Body of pancreas (tissue), 4 donors: Measurements from ENCODE around the gene ZNF775. TPM values are rescaled to one million over a fixed set of nuclear protein-coding genes. Genes with fewer than 3 reads are reported as not detected.

Source experiments
- ATAC-seq: fragments of 150-250 bp; one replicate; pipeline ENCODE4 v1.9.1; 2016
- DNase-seq, 4 donors: peaks; one replicate each; pipeline ENCODE4 v3.0.0-alpha.2; 2019
- H3K27ac ChIP-seq, 4 donors: fragments of 200-600 bp; sonication (generic); 1 replicate in 3 of 4; 2 replicates in 1 of 4; pipeline versions ENCODE4 v1.5.1 to v1.6.1; 2016 to 2019; ENCODE audit warnings: mild to moderate bottlenecking in 1 of 4, mixed read lengths in 1 of 4, moderate library complexity in 1 of 4
- H3K27me3 ChIP-seq, 2 donors: fragments of 200-600 bp; sonication (generic); one replicate each; pipeline ENCODE4 v1.6.0; 2016; ENCODE audit warnings: mild to moderate bottlenecking in 1 of 2
- H3K36me3 ChIP-seq, 2 donors: fragments of 200-600 bp; sonication (generic); replicated peaks in 1 of 2; 2 replicates each; pipeline ENCODE4 v1.5.1; 2016; ENCODE audit warnings: low read depth in 2 of 2; ENCODE audit not compliant: insufficient read depth in 1 of 2
- H3K4me1 ChIP-seq: fragments of 200-600 bp; sonication (generic); one replicate; pipeline ENCODE4 v1.6.0; 2016
- H3K4me3 ChIP-seq, 2 donors: fragments of 200-600 bp; sonication (generic); 1 replicate in 1 of 2; 2 replicates in 1 of 2; pipeline ENCODE4 v1.5.1; 2016 to 2019
- H3K9me3 ChIP-seq, 3 donors: fragments of 200-600 bp; sonication (generic); 1 replicate in 2 of 3; 2 replicates in 1 of 3; pipeline ENCODE4 v1.5.1; 2016
- POLR2A ChIP-seq, 3 donors: fragments of 450-650 bp; IDR thresholded peaks; one replicate each; pipeline ENCODE4 v1.6.1; 2016; ENCODE audit warnings: antibody characterized with exemption in 3 of 3, mild to moderate bottlenecking in 2 of 3
- WGBS, 2 donors: methylation state at CpG; one replicate each; pipeline ENCODE4 v1.1.5; 2017; 5-methylcytosine and 5-hydroxymethylcytosine counted together
- intact Hi-C: fragments of 100-400 bp; cut with DNase I; formaldehyde crosslinking; loops from one replicate; pipeline ENCODE4 v1.15.1; 2023
- total RNA-seq, 2 donors: library from RNA; depleted of rRNA; stranded (reverse); fragments of >200 nt; gene quantifications; one replicate each; pipeline ENCODE4 v1.1.0, GENCODE V29; 2016
- TF ChIP-seq, protein P1 (sequence below), 7 experiments: fragments of 450-650 bp in 4 of 7; fragments of 200-600 bp in 3 of 7; sonication (generic) in 3 of 7; IDR thresholded peaks; one replicate each; pipeline ENCODE4 v1.5.1; 2016 to 2019; ENCODE audit warnings: antibody characterized with exemption in 7 of 7

Gene ZNF775
- total RNA-seq, 2 donors from 2014 or later = 6.0 to 10.2 TPM

- peaks cover 31% of the 10 kb centered on the region for H3K4me1 ChIP-seq
- 64 to 73% methylated on average over 5 of the region's 5 CpGs for WGBS, 2 donors
- no peaks in the 10 kb centered on the region for H3K27me3 ChIP-seq
- no peaks in the 10 kb centered on the region for H3K36me3 ChIP-seq
- DNase-seq (no peak), ATAC-seq (no peak)
- H3K27ac ChIP-seq = peak overlapping the region in 1 of 4 donors; percentile 100
- no peak overlapping the region for H3K4me3 ChIP-seq
- intact Hi-C loops = no loop called here
- no peaks in the 10 kb centered on the region for H3K9me3 ChIP-seq
- TF ChIP-seq, protein P1, sequence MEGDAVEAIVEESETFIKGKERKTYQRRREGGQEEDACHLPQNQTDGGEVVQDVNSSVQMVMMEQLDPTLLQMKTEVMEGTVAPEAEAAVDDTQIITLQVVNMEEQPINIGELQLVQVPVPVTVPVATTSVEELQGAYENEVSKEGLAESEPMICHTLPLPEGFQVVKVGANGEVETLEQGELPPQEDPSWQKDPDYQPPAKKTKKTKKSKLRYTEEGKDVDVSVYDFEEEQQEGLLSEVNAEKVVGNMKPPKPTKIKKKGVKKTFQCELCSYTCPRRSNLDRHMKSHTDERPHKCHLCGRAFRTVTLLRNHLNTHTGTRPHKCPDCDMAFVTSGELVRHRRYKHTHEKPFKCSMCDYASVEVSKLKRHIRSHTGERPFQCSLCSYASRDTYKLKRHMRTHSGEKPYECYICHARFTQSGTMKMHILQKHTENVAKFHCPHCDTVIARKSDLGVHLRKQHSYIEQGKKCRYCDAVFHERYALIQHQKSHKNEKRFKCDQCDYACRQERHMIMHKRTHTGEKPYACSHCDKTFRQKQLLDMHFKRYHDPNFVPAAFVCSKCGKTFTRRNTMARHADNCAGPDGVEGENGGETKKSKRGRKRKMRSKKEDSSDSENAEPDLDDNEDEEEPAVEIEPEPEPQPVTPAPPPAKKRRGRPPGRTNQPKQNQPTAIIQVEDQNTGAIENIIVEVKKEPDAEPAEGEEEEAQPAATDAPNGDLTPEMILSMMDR (IDR thresholded peaks at IDR 0.05) = no peak
- no peak for TF ChIP-seq POLR2A (IDR thresholded peaks at IDR 0.05)
These were observed 13.3 kb upstream of the ZNF775 start for GRCh38 chr7:150365673-150366398.

DNA sequence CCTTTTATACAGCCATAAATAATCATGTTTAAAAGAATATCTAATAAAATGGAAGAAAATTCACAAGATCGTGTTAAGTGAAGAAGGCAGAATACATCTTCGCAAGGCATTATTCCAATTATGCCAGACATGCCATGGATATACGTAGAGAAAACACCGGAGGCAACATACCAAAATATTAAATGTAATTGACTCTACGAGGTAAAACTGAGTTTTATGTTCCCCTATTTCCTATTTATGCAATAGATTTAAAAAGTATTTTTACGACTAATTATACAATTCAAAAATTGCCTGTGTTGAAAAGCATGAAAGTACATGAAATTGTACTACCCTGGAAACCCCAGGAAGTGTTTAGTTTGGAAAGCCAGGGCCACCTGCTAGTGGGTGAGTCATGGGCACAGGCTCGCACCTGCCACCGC is 11.4 kb upstream of the ZNF775 start:
- intact Hi-C loops = no loop called here
- no peak for TF ChIP-seq POLR2A (IDR thresholded peaks at IDR 0.05)

DNA sequence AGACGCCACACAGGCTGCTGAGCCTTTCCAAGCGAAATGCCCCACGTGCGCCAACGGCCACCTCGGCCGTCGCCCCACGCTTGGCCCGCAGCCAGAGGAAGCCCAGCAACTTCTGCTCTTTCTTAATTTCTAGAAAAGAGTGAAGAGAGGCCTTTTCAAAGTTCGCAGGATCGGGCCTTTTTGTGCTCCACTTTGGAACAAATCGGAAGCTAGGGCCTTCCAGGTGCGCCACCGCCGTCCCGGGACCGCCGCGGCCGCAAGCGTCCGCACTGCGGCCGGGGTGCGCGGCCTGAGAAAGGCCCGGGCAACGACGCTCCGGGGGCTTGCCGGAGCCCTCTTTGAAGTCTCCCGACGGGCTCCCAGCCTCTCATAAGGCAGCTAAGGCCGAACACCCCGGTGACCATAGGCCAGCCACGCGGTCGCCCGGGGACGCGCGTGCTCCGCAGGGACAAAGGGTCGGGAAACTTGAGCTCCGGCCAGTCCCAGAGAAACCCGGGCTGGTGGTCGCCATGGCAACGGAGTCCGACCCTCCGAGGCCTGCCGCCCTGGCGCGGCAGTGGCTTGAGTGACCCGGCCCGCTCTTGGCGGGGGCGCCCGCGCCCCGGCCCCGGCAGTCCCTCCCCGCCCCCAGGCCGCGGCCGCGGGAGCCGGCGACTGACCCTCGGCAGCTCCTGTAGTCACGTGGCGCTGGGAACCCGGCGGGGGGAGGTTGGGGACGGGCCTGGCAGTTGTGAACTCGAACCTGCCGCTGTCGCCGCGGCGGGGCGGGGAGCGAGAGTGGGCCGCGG is 10.8 kb upstream of the ZNF775 start, which contains the start of gene REPIN1:
REPIN1 (plus strand) TSS at position 727 of the 788 bp plus-strand sequence. CDS start 890 bp downstream, outside the sequence.
- WGBS, 2 donors = 0% methylated on average over 19 to 73 of the region's 85 CpGs
- intact Hi-C loops = no loop called here
- peak within 1 kb of the TSS; percentile 72 to 82 for H3K4me3 ChIP-seq
- DNase-seq = peak; percentile 92 to 94 (median 94)
- TF ChIP-seq POLR2A (IDR thresholded peaks at IDR 0.05) = peak; percentile 63 to 68 (median 64)
- TF ChIP-seq, protein P1 (IDR thresholded peaks at IDR 0.05) = no peak
- no peaks in the 10 kb centered on the region for H3K9me3 ChIP-seq
- H3K27me3 ChIP-seq = no peaks in the 10 kb centered on the region
- peak; percentile 86 for ATAC-seq
- H3K36me3 ChIP-seq = peaks cover 0 to 2% of the 10 kb centered on the region in 2 donors
- peaks cover 51% of the 10 kb centered on the region for H3K4me1 ChIP-seq
- peak within 1 kb of the TSS; percentile 91 to 100 (median 100) for H3K27ac ChIP-seq

More for the DNA sequence above, 11.4 kb upstream of the ZNF775 start:
- Histone ChIP-seq H3K4me3 (no peak overlapping the region), H3K27me3 (no peaks in the 10 kb centered on the region), H3K27ac (peak overlapping the region; percentile 91 to 100 (median 100)), H3K4me1 (peaks cover 45% of the 10 kb centered on the region), H3K9me3 (no peaks in the 10 kb centered on the region), H3K36me3 (peaks cover 0 to 1% of the 10 kb centered on the region in 2 donors)
- ATAC-seq (peak; percentile 83), DNase-seq (no peak)
- WGBS, 2 donors = 41 to 44% methylated on average over 7 to 8 of the region's 8 CpGs

GRCh38 chr7:150368884-150369747 is 10.0 kb upstream of the ZNF775 start:
- Histone ChIP-seq H3K27ac (peak overlapping the region; percentile 91 to 100 (median 100)), H3K4me1 (peaks cover 59% of the 10 kb centered on the region), H3K36me3 (peaks cover 0 to 2% of the 10 kb centered on the region in 2 donors), H3K27me3 (no peaks in the 10 kb centered on the region), H3K9me3 (no peaks in the 10 kb centered on the region), H3K4me3 (peak overlapping the region; percentile 72 to 82)
- ATAC-seq = peak; percentile 53
- peak; percentile 72 to 79 (median 76) for DNase-seq
- TF ChIP-seq, protein P1 (IDR thresholded peaks at IDR 0.05) = no peak
- peak in 2 of 3 donors; percentile 61 to 73 for TF ChIP-seq POLR2A (IDR thresholded peaks at IDR 0.05)
- intact Hi-C loops = no loop called here
- 0% methylated on average over 4 to 56 of the region's 58 CpGs for WGBS, 2 donors
